ENCODE data around the gene TMPRSS12. TPM values are rescaled to one million over a fixed set of nuclear protein-coding genes. Genes with fewer than 3 reads are reported as not detected.

The TMPRSS12 gene
- total and polyA plus RNA-seq, 2 experiments from 2014 or later = not detected

GRCh38 chr12:50926415-50926814 is 83.7 kb downstream of the TMPRSS12 start:
- H3F3A ChIP-seq (replicated peaks; ENCODE audit: low read depth) = 0 out of 2 replicates have a peak, but pooled peaks cover 16% of the 10 kb centered on the region
- no peak for TF ChIP-seq NANOG (IDR thresholded peaks at IDR 0.05; ENCODE audit: borderline replicate concordance)
- no peak for TF ChIP-seq CREB1 (CRISPR knock-in tag; IDR thresholded peaks at IDR 0.05; ENCODE audit: low read depth)
- TF ChIP-seq STAT1 (IDR thresholded peaks at IDR 0.05; ENCODE audit: unreplicated experiment) = no peak
- TF ChIP-seq EZH2 (IDR thresholded peaks at IDR 0.05; ENCODE audit: low read depth, unreplicated experiment) = no peak
- TF ChIP-seq CTCF (conservative IDR thresholded peaks at IDR 0.05; ENCODE audit: low read depth in 2 of 2) = no peak
- no peak for TF ChIP-seq ZNF114 (CRISPR knock-in tag; IDR thresholded peaks at IDR 0.05)
- TF ChIP-seq JUNB (IDR thresholded peaks at IDR 0.05; ENCODE audit: unreplicated experiment) = no peak
- no peak for TF ChIP-seq EZH2phosphoT487 (IDR thresholded peaks at IDR 0.05; ENCODE audit: unreplicated experiment)
- no peak for TF ChIP-seq REST (IDR thresholded peaks at IDR 0.05; ENCODE audit: unreplicated experiment)
- TF ChIP-seq POLR2AphosphoS5 (IDR thresholded peaks at IDR 0.05; ENCODE audit: low read depth) = no peak
- TF ChIP-seq ZNF331 (CRISPR knock-in tag; IDR thresholded peaks at IDR 0.05; ENCODE audit: low read depth) = no peak
- no peak for TF ChIP-seq ZNF462 (CRISPR knock-in tag; IDR thresholded peaks at IDR 0.05)
- TF ChIP-seq ETS1 (IDR thresholded peaks at IDR 0.05) = no peak
- ATAC-seq (no peak), DNase-seq (ENCODE audit: low spot score) (no peak)
- peaks cover 15% of the 10 kb centered on the region for H3K36me3 Mint-ChIP-seq (ENCODE audit: low read depth)
- H3K9me2 ChIP-seq (ENCODE audit: insufficient read depth) = no peaks in the 10 kb centered on the region
- H3K4me1 ChIP-seq (ENCODE audit: insufficient read depth) = peaks cover 78% of the 10 kb centered on the region
- H3K4me2 ChIP-seq = peak overlapping the region; percentile 91
- peaks cover 48% of the 10 kb centered on the region for H3K79me2 ChIP-seq (replicated peaks; ENCODE audit: insufficient read depth)
- H3K27me3 Mint-ChIP-seq (ENCODE audit: insufficient read depth, low read depth, poor library complexity) = peaks cover 6% of the 10 kb centered on the region
- H3K27ac ChIP-seq (ENCODE audit: low read depth) = no peak overlapping the region
- peak overlapping the region; percentile 82 for H3K4me3 Mint-ChIP-seq
- H2AFZ ChIP-seq = no peak overlapping the region
- H3K27me3 ChIP-seq (ENCODE audit: insufficient read depth) = no peaks in the 10 kb centered on the region
- H3K4me1 Mint-ChIP-seq = peaks cover 50% of the 10 kb centered on the region
- H3K27ac Mint-ChIP-seq = no peak overlapping the region; the same call in 1 of the 2 replicates
- no peaks in the 10 kb centered on the region for H4K20me1 ChIP-seq (replicated peaks; ENCODE audit: insufficient read depth)
- H3K9me3 Mint-ChIP-seq = no peaks in the 10 kb centered on the region
- peak overlapping the region; percentile 63 for H3K4me3 ChIP-seq
- no peaks in the 10 kb centered on the region; the same call in 1 of the 2 replicates for H3K36me3 ChIP-seq (ENCODE audit: insufficient read depth)
